Caco-2 (cell line): ENCODE measurements around the gene DIS3L2. TPM values are rescaled to one million over a fixed set of nuclear protein-coding genes. Genes with fewer than 3 reads are reported as not detected.

Source experiments
- BruUV-seq: library from RNA; stranded (reverse); fragments of 400-500 nt; replicated peaks from 2 replicates; lab custom pipeline; 2021; lab: Mats Ljungman, UMichigan
- CTCF ChIA-PET: fragments of 300-600 bp; sonication (Branson Sonifier 250); formaldehyde crosslinking; loops from one replicate; lab custom pipeline; 2022; ENCODE audit warnings: antibody characterized with exemption; lab: Charles Lee
- POLR2A ChIA-PET: fragments of 300-600 bp; sonication (Branson Sonifier 250); formaldehyde crosslinking; loops from one replicate; lab custom pipeline; 2022; ENCODE audit warnings: antibody characterized with exemption; lab: Charles Lee
- DNase-seq, 2 experiments: peaks; one replicate each; pipeline versions ENCODE4 v3.0.0 to v3.0.0-alpha.2; 2020 to 2022
- H3K27me3 ChIP-seq: replicated peaks from 2 replicates; pipeline ENCODE4 v1.6.0; 2011; ENCODE audit warnings: low read length; ENCODE audit not compliant: control insufficient read depth, insufficient read depth
- H3K36me3 ChIP-seq: 2 replicates; pipeline ENCODE4 v1.5.1; 2011; ENCODE audit warnings: low read length; ENCODE audit not compliant: control insufficient read depth, insufficient read depth
- H3K4me1 ChIP-seq: fragments of 250-450 bp; sonication (Bioruptor Pico); 2 replicates; pipeline ENCODE4 v1.5.1; 2020; ENCODE audit warnings: mild to moderate bottlenecking
- H3K4me3 ChIP-seq: 2 replicates; pipeline ENCODE4 v1.5.1; 2011; ENCODE audit warnings: low read depth, mild to moderate bottlenecking, control low read depth, low read length
- H3K9me3 ChIP-seq: fragments of 250-450 bp; sonication (Bioruptor Pico); 2 replicates; pipeline ENCODE4 v1.5.1; 2020; ENCODE audit warnings: mild to moderate bottlenecking, moderate library complexity
- H3K27ac Mint-ChIP-seq: one replicate; pipeline ENCODE4 v1.8.0; 2022; ENCODE audit warnings: mixed read lengths; ENCODE audit not compliant: unreplicated experiment
- H3K27me3 Mint-ChIP-seq: one replicate; pipeline ENCODE4 v1.8.0; 2022; ENCODE audit warnings: mixed read lengths; ENCODE audit not compliant: insufficient read depth, unreplicated experiment
- H3K36me3 Mint-ChIP-seq: one replicate; pipeline ENCODE4 v1.8.0; 2022; ENCODE audit warnings: mild to moderate bottlenecking, mixed read lengths; ENCODE audit not compliant: insufficient read depth, unreplicated experiment
- H3K4me1 Mint-ChIP-seq: one replicate; pipeline ENCODE4 v1.8.0; 2022; ENCODE audit warnings: low read depth, mixed read lengths; ENCODE audit not compliant: unreplicated experiment
- H3K4me3 Mint-ChIP-seq: one replicate; pipeline ENCODE4 v1.8.0; 2022; ENCODE audit warnings: mild to moderate bottlenecking, moderate library complexity, mixed read lengths; ENCODE audit not compliant: unreplicated experiment
- H3K9me3 Mint-ChIP-seq: one replicate; pipeline ENCODE4 v1.8.0; 2022; ENCODE audit warnings: mixed read lengths; ENCODE audit not compliant: unreplicated experiment
- intact Hi-C: fragments of 100-400 bp; cut with micrococcal nuclease; formaldehyde crosslinking; loops from one replicate; pipeline ENCODE4 v1.10.0; 2022; ENCODE audit not compliant: unreplicated experiment
- total RNA-seq: library from RNA; stranded (reverse); gene quantifications from 2 replicates; pipeline ENCODE4 v1.2.3, GENCODE V29; 2022
- TF ChIP-seq, protein P1 (sequence below), 2 experiments: fragments of 200-600 bp in 1 of 2; IDR thresholded peaks; 1 replicate in 1 of 2; 2 replicates in 1 of 2; pipeline versions ENCODE4 v1.5.1 to v1.8.0; 2011 to 2022; ENCODE audit warnings: antibody characterized with exemption in 1 of 2, control low read depth in 1 of 2, inconsistent platforms in 1 of 2, low read depth in 1 of 2, low read length in 1 of 2, mild to moderate bottlenecking in 1 of 2, moderate library complexity in 1 of 2; ENCODE audit not compliant: insufficient read depth in 1 of 2, severe bottlenecking in 1 of 2, unreplicated experiment in 1 of 2

Gene DIS3L2
- total RNA-seq, 1 experiment from 2014 or later = 15.5 TPM

DNA sequence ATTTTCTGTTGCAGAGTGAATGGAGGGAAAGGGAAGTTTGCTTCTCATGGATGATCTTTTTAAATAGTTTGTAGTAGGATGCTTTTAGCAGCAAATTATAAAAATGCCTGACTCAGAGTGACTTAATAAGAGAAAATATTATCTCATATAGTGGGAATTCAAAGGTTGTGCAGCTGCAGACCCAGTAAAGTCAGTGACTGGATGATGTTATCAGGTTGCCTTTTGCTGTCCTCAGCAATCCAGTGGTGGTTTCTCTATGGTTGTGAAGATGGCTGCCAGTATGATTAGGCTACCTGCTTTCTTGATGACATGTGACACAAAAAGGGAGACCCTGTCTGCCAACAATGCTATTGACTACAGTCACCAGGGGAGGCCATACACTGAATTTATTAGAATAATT, 184.8 kb downstream of the DIS3L2 start:
- CTCF ChIA-PET = no interaction called here

DNA sequence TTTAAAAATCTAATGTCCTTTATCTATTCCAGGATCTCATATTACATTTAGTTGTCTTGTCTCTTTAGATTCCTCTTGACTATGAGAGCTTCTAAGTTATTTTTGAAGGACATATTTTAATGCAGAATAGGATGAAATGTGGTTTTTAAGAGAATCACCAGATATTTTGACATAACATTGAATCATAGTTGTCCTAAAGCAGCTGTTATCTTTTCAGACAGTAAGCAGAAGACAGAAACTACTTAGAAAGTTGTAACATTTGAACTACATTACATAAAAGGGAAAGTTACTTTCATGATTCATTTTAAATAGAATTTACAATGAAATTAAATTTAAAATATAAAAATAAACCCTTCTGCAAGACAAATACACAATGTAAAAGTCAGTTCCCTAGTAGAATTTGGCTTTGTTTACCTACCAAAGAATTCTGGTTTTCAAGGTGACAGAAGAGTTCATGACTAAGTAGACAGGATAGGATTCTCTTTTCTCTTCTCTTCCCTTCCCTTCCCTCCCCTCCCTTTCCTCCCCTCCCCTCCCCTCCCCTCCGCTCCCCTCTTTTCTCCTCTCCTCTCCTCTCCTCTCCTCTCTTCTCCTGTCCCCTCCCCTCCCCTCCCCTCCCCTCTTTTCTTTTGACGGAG, 186.0 kb downstream of the DIS3L2 start:
- Mint-ChIP-seq H3K4me1 (no peaks in the 10 kb centered on the region), H3K27ac (no peak overlapping the region), H3K36me3 (no peaks in the 10 kb centered on the region), H3K9me3 (no peaks in the 10 kb centered on the region), H3K4me3 (no peak overlapping the region), H3K27me3 (no peaks in the 10 kb centered on the region)
- TF ChIP-seq, protein P1, sequence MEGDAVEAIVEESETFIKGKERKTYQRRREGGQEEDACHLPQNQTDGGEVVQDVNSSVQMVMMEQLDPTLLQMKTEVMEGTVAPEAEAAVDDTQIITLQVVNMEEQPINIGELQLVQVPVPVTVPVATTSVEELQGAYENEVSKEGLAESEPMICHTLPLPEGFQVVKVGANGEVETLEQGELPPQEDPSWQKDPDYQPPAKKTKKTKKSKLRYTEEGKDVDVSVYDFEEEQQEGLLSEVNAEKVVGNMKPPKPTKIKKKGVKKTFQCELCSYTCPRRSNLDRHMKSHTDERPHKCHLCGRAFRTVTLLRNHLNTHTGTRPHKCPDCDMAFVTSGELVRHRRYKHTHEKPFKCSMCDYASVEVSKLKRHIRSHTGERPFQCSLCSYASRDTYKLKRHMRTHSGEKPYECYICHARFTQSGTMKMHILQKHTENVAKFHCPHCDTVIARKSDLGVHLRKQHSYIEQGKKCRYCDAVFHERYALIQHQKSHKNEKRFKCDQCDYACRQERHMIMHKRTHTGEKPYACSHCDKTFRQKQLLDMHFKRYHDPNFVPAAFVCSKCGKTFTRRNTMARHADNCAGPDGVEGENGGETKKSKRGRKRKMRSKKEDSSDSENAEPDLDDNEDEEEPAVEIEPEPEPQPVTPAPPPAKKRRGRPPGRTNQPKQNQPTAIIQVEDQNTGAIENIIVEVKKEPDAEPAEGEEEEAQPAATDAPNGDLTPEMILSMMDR (IDR thresholded peaks at IDR 0.05; ENCODE audit: insufficient read depth in 1 of 2, low read depth in 1 of 2, low read length in 1 of 2, severe bottlenecking in 1 of 2, unreplicated experiment in 1 of 2) = no peak
- CTCF ChIA-PET = no interaction called here
- intact Hi-C loops = no loop called here
- POLR2A ChIA-PET = no interaction called here
- H3K36me3 ChIP-seq = no peaks in the 10 kb centered on the region
- H3K27me3 ChIP-seq = no peaks in the 10 kb centered on the region
- no peak overlapping the region for H3K4me3 ChIP-seq
- H3K9me3 ChIP-seq = no peaks in the 10 kb centered on the region
- no peak for DNase-seq
- H3K4me1 ChIP-seq = no peaks in the 10 kb centered on the region
- BruUV-seq = no TSS peak

More for the DNA sequence above, 184.8 kb downstream of the DIS3L2 start:
- H3K4me1 Mint-ChIP-seq = no peaks in the 10 kb centered on the region
- no peaks in the 10 kb centered on the region for H3K36me3 Mint-ChIP-seq
- H3K4me1 ChIP-seq = no peaks in the 10 kb centered on the region
- H3K4me3 ChIP-seq = no peak overlapping the region
- no peaks in the 10 kb centered on the region for H3K9me3 Mint-ChIP-seq
- no peak overlapping the region for H3K27ac Mint-ChIP-seq
- H3K9me3 ChIP-seq = no peaks in the 10 kb centered on the region
- no peaks in the 10 kb centered on the region for H3K36me3 ChIP-seq
- DNase-seq = no peak
- no peak overlapping the region for H3K4me3 Mint-ChIP-seq
- TF ChIP-seq, protein P1 (IDR thresholded peaks at IDR 0.05; ENCODE audit: insufficient read depth in 1 of 2, low read depth in 1 of 2, low read length in 1 of 2, severe bottlenecking in 1 of 2, unreplicated experiment in 1 of 2) = no peak
- BruUV-seq = no TSS peak
- intact Hi-C loops = no loop called here
- POLR2A ChIA-PET = no interaction called here
- no peaks in the 10 kb centered on the region for H3K27me3 ChIP-seq
- no peaks in the 10 kb centered on the region for H3K27me3 Mint-ChIP-seq

DNA sequence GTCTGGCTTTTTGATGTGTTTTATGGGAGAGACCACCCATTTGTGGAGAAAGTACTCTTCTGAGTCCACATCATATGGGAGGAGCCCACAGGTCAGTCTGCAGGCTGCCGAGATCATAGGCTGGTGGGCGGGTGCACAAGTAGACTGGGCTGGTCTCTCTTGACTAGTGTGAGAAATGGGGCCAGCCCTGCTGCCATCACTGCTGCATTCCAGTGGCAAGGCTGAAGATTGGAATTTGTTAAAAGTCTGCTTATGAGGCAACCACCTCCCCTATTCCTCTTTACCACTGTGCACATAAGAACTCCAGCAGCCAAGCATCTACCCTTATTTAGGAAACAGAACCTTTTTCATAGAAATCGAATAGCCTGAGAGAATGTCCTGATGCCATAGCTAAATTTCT, 200.7 kb downstream of the DIS3L2 start:
- H3K4me1 ChIP-seq = no peaks in the 10 kb centered on the region
- H3K4me3 ChIP-seq = no peak overlapping the region
- no peaks in the 10 kb centered on the region for H3K9me3 ChIP-seq
- ChIA-PET CTCF (no interaction called here), POLR2A (no interaction called here)
- H3K36me3 Mint-ChIP-seq = no peaks in the 10 kb centered on the region
- no peaks in the 10 kb centered on the region for H3K36me3 ChIP-seq
- BruUV-seq = no TSS peak
- DNase-seq = no peak
- no peak overlapping the region for H3K27ac Mint-ChIP-seq
- no peaks in the 10 kb centered on the region for H3K9me3 Mint-ChIP-seq
- no peaks in the 10 kb centered on the region for H3K27me3 ChIP-seq
- intact Hi-C loops = no loop called here
- H3K4me3 Mint-ChIP-seq = no peak overlapping the region
- TF ChIP-seq, protein P1 (IDR thresholded peaks at IDR 0.05; ENCODE audit: insufficient read depth in 1 of 2, low read depth in 1 of 2, low read length in 1 of 2, severe bottlenecking in 1 of 2, unreplicated experiment in 1 of 2) = no peak
- no peaks in the 10 kb centered on the region for H3K27me3 Mint-ChIP-seq
- no peaks in the 10 kb centered on the region for H3K4me1 Mint-ChIP-seq
